B cell (primary cell): ENCODE data around the gene KRT6C. TPM values are rescaled to one million over a fixed set of nuclear protein-coding genes. Genes with fewer than 3 reads are reported as not detected.

Experiments
- ATAC-seq: fragments of 200-7000 bp; cut with Tn5 transposase; one replicate; pipeline ENCODE4 v1.10.0; 2021; ENCODE audit warnings: low read depth, mild to moderate bottlenecking, moderate number of reproducible peaks, moderate library complexity
- CTCF ChIA-PET: fragments of 350-600 bp; sonication (Branson Sonifier 250); formaldehyde crosslinking; loops from one replicate; lab custom pipeline; 2021; ENCODE audit warnings: antibody characterized with exemption, inconsistent platforms; lab: Charles Lee
- POLR2A ChIA-PET: fragments of 350-600 bp; sonication (Branson Sonifier 250); formaldehyde crosslinking; loops from one replicate; lab custom pipeline; 2021; ENCODE audit warnings: antibody characterized with exemption; lab: Charles Lee
- DNase-seq: peaks from one replicate; pipeline ENCODE4 v3.0.0; 2013
- H2AFZ ChIP-seq: 2 replicates; pipeline ENCODE4 v1.6.1; 2012; ENCODE audit warnings: mild to moderate bottlenecking, low read depth, low read length; ENCODE audit not compliant: insufficient read depth, poor library complexity, severe bottlenecking
- H3K27ac ChIP-seq, 2 donors: 1 replicate in 1 of 2; 2 replicates in 1 of 2; pipeline ENCODE4 v1.5.1; 2012 to 2013; ENCODE audit warnings: low read length in 2 of 2, mild to moderate bottlenecking in 2 of 2, moderate library complexity in 1 of 2
- H3K27me3 ChIP-seq, 4 experiments: fragments of 200-600 bp in 1 of 4; sonication (generic) in 1 of 4; replicated peaks in 1 of 4; 1 replicate in 2 of 4; 2 replicates in 2 of 4; pipeline versions ENCODE4 v1.6.1 to v1.7.0; 2013 to 2016; ENCODE audit warnings: low read length in 3 of 4, mild to moderate bottlenecking in 2 of 4, mixed read lengths in 1 of 4, moderate library complexity in 1 of 4; ENCODE audit not compliant: insufficient read depth in 4 of 4, control insufficient read depth in 3 of 4; ENCODE audit errors: control extremely low read depth in 1 of 4
- H3K36me3 ChIP-seq, 2 experiments: replicated peaks in 1 of 2; 1 replicate in 1 of 2; 2 replicates in 1 of 2; pipeline versions ENCODE4 v1.6.1 to v1.7.1; 2013; ENCODE audit warnings: low read length in 1 of 2; ENCODE audit not compliant: insufficient read depth in 2 of 2, control insufficient read depth in 1 of 2; ENCODE audit errors: control extremely low read depth in 1 of 2, extremely low read depth in 1 of 2
- H3K4me1 ChIP-seq, 2 donors: fragments of 200-600 bp in 1 of 2; sonication (generic) in 1 of 2; 1 replicate in 1 of 2; 2 replicates in 1 of 2; pipeline versions ENCODE4 v1.5.1 to v1.6.1; 2013 to 2017; ENCODE audit warnings: low read length in 2 of 2; ENCODE audit not compliant: control insufficient read depth in 2 of 2, insufficient read depth in 2 of 2
- H3K4me2 ChIP-seq: replicated peaks from 2 replicates; pipeline ENCODE3; 2012; ENCODE audit warnings: mild to moderate bottlenecking, low read depth, low read length; ENCODE audit not compliant: poor library complexity, severe bottlenecking
- H3K4me3 ChIP-seq, 5 experiments: fragments of 200-600 bp in 1 of 5; sonication (generic) in 1 of 5; 1 replicate in 3 of 5; 2 replicates in 2 of 5; pipeline versions ENCODE4 v1.5.1 to v1.7.0; 2011 to 2016; ENCODE audit warnings: low read length in 4 of 5, mild to moderate bottlenecking in 4 of 5, low read depth in 2 of 5, control low read depth in 1 of 5, moderate library complexity in 1 of 5; ENCODE audit not compliant: insufficient read depth in 1 of 5; ENCODE audit errors: control extremely low read depth in 1 of 5, extremely low read depth in 1 of 5
- H3K79me2 ChIP-seq: fragments of 200-600 bp; sonication (generic); one replicate; pipeline ENCODE4 v1.6.0; 2016; ENCODE audit warnings: low read length; ENCODE audit not compliant: control insufficient read depth, insufficient read depth
- H3K9ac ChIP-seq: fragments of 200-600 bp; sonication (generic); 2 replicates; pipeline ENCODE4 v1.6.1; 2017; ENCODE audit warnings: mild to moderate bottlenecking, low read length, moderate library complexity
- H3K9me3 ChIP-seq, 3 donors: one replicate each; pipeline versions ENCODE4 v1.6.1 to v1.7.1; 2013; ENCODE audit warnings: low read length in 2 of 3; ENCODE audit not compliant: control insufficient read depth in 2 of 3, insufficient read depth in 1 of 3; ENCODE audit errors: control extremely low read depth in 1 of 3
- H4K20me1 ChIP-seq: 2 replicates; pipeline ENCODE4 v1.6.0; 2012; ENCODE audit warnings: mild to moderate bottlenecking, low read length; ENCODE audit not compliant: insufficient read depth, control insufficient read depth, poor library complexity, severe bottlenecking
- H3K27ac Mint-ChIP-seq: one replicate; pipeline ENCODE4 v1.8.0; 2021; ENCODE audit warnings: mixed read lengths
- H3K27me3 Mint-ChIP-seq: one replicate; pipeline ENCODE4 v1.8.0; 2021; ENCODE audit warnings: mixed read lengths
- H3K4me1 Mint-ChIP-seq: one replicate; pipeline ENCODE4 v1.8.0; 2021; ENCODE audit warnings: mixed read lengths
- H3K4me3 Mint-ChIP-seq: one replicate; pipeline ENCODE4 v1.8.0; 2021; ENCODE audit warnings: mixed read lengths
- H3K9me3 Mint-ChIP-seq: one replicate; pipeline ENCODE4 v1.8.0; 2022; ENCODE audit warnings: mixed read lengths; ENCODE audit not compliant: insufficient read depth
- CTCF ChIP-seq: fragments of 200-600 bp; IDR thresholded peaks from one replicate; pipeline ENCODE4 v1.8.0; 2022; ENCODE audit warnings: antibody characterized with exemption, mild to moderate bottlenecking
- EZH2 ChIP-seq: IDR thresholded peaks from 2 replicates; pipeline ENCODE4 v1.6.1; 2012; ENCODE audit warnings: borderline replicate concordance, low read depth, mild to moderate bottlenecking, moderate library complexity, low read length; ENCODE audit not compliant: insufficient read depth, poor library complexity, severe bottlenecking
- WGBS: methylation state at CpG from one replicate; pipeline ENCODE4 v1.1.5; 2013; ENCODE audit warnings: missing lambda C conversion rate; ENCODE audit not compliant: insufficient coverage; 5-methylcytosine and 5-hydroxymethylcytosine counted together
- intact Hi-C: fragments of 100-400 bp; cut with micrococcal nuclease; formaldehyde crosslinking; loops from one replicate; pipeline ENCODE4 v1.10.0; 2022
- polyA plus RNA-seq: library from polyadenylated mRNA; depleted of rRNA; stranded (reverse); fragments of >200 nt; gene quantifications from 2 replicates; pipeline ENCODE4 v1.2.3, GENCODE V29; 2012
- total RNA-seq, 2 donors: library from RNA; stranded (reverse); fragments of 120-200 nt in 1 of 2; gene quantifications; 1 replicate in 1 of 2; 2 replicates in 1 of 2; pipeline versions ENCODE4 v1.2.3 to v1.2.4, GENCODE V29; 2013 to 2022

Gene KRT6C
- total and polyA plus RNA-seq, 2 donors (not counting 1 experiment from before 2014, with no cell fraction given): not detected

- POLR2A ChIA-PET: no interaction called here
- Mint-ChIP-seq H3K27ac (no peak overlapping the region), H3K4me3 (no peak overlapping the region), H3K4me1 (no peaks in the 10 kb centered on the region), H3K9me3 (no peaks in the 10 kb centered on the region), H3K27me3 (peaks cover 11% of the 10 kb centered on the region)
- Histone ChIP-seq H3K4me1 (no peaks in the 10 kb centered on the region), H3K79me2 (no peaks in the 10 kb centered on the region), H3K9ac (no peak overlapping the region), H3K4me2 (no peak overlapping the region), H3K27me3 (no peaks in the 10 kb centered on the region), H3K9me3 (no peaks in the 10 kb centered on the region), H3K36me3 (no peaks in the 10 kb centered on the region), H3K27ac (no peak overlapping the region), H2AFZ (no peak overlapping the region), H3K4me3 (no peak overlapping the region), H4K20me1 (no peaks in the 10 kb centered on the region)
- DNase-seq: no peak
- ATAC-seq: no peak
- CTCF ChIA-PET: no interaction called here
- no peak for TF ChIP-seq CTCF
- no peak for TF ChIP-seq EZH2
- WGBS: 90% methylated on average over 5 of the region's 8 CpGs
- intact Hi-C loops: no loop called here
Measured at GRCh38 chr12:52518574-52519386, 45.2 kb upstream of the KRT6C start.

GRCh38 chr12:52517888-52518287, 44.3 kb upstream of the KRT6C start:
- Mint-ChIP-seq H3K27ac (no peak overlapping the region), H3K27me3 (peaks cover 14% of the 10 kb centered on the region), H3K4me1 (no peaks in the 10 kb centered on the region), H3K4me3 (no peak overlapping the region), H3K9me3 (no peaks in the 10 kb centered on the region)
- Histone ChIP-seq H3K9ac (no peak overlapping the region), H3K4me3 (no peak overlapping the region), H3K4me2 (no peak overlapping the region), H3K79me2 (no peaks in the 10 kb centered on the region), H3K27ac (no peak overlapping the region), H4K20me1 (no peaks in the 10 kb centered on the region), H2AFZ (no peak overlapping the region), H3K9me3 (no peaks in the 10 kb centered on the region), H3K27me3 (no peaks in the 10 kb centered on the region), H3K36me3 (no peaks in the 10 kb centered on the region), H3K4me1 (no peaks in the 10 kb centered on the region)
- CTCF ChIA-PET: no interaction called here
- DNase-seq (no peak), ATAC-seq (no peak)
- 71% methylated on average over 1 of the region's 5 CpGs for WGBS
- intact Hi-C loops: no loop called here
- TF ChIP-seq EZH2 (no peak), CTCF (no peak)
- POLR2A ChIA-PET: no interaction called here
